ENCODE data around the gene HBZ. TPM values are rescaled to one million over a fixed set of nuclear protein-coding genes. Genes with fewer than 3 reads are reported as not detected.
"Not testable (repeated sequence)": the region's sequence is repeated elsewhere in the genome, so short reads cannot be mapped to it uniquely, and the experiment has no call there.

Gene HBZ
- total RNA-seq, 1 donor from 2014 or later = not detected

DNA sequence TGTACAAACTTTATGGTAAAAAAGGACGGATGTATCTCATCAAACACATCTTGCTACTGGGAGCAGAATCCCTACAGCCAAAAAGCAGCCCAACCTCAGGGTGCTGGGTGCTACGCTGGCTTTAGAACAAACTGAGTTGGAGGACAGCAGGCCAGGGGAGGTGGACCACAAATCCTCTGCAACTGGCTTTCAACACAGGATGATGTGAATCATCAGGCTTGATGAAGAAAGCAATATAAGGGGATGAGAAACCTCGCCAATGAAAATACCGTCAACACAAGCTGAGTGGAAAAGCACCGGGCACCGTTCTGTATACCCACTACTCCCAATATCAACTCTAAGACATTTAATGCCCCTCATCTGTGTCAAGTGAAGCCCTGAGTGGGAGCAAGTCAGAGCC lies 42.1 kb downstream of the HBZ start:
- intact Hi-C loops (cut with micrococcal nuclease) = no loop called here
- peaks cover 86% of the 10 kb centered on the region for H3K36me3 Mint-ChIP-seq (ENCODE audit: low read depth)

DNA sequence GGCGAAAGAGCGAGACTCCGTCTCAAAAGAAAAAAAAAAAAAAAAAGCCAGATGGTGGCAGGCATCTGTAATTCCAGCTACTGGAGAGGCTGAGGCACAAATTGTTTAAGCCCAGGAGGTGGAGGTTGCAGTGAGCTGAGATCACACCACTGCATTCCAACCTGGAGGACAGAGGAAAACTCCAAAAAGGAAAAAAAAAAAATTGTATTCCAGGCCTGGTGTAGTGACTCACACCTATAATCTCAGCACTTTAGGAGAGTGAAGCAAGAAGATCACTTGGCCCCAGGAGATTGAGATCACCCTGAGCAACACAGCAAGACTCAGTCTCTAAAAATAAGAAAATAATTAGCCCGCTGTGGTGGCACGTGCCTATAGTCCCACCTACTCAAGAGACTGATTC lies 47.9 kb downstream of the HBZ start:
- POLR2A ChIA-PET = no interaction called here

More for the DNA sequence above, 42.1 kb downstream of the HBZ start:
- POLR2A ChIA-PET = no interaction called here
- Mint-ChIP-seq H3K9me3 (no peaks in the 10 kb centered on the region), H3K4me1 (no peaks in the 10 kb centered on the region), H3K27me3 (no peaks in the 10 kb centered on the region), H3K27ac (no peak overlapping the region), H3K4me3 (no peak overlapping the region)
- CTCF ChIA-PET = no interaction called here
- no peak for DNase-seq
- ATAC-seq (ENCODE audit: low read depth) = no peak
- TF ChIP-seq, protein P1, sequence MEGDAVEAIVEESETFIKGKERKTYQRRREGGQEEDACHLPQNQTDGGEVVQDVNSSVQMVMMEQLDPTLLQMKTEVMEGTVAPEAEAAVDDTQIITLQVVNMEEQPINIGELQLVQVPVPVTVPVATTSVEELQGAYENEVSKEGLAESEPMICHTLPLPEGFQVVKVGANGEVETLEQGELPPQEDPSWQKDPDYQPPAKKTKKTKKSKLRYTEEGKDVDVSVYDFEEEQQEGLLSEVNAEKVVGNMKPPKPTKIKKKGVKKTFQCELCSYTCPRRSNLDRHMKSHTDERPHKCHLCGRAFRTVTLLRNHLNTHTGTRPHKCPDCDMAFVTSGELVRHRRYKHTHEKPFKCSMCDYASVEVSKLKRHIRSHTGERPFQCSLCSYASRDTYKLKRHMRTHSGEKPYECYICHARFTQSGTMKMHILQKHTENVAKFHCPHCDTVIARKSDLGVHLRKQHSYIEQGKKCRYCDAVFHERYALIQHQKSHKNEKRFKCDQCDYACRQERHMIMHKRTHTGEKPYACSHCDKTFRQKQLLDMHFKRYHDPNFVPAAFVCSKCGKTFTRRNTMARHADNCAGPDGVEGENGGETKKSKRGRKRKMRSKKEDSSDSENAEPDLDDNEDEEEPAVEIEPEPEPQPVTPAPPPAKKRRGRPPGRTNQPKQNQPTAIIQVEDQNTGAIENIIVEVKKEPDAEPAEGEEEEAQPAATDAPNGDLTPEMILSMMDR (IDR thresholded peaks at IDR 0.05) = no peak

DNA sequence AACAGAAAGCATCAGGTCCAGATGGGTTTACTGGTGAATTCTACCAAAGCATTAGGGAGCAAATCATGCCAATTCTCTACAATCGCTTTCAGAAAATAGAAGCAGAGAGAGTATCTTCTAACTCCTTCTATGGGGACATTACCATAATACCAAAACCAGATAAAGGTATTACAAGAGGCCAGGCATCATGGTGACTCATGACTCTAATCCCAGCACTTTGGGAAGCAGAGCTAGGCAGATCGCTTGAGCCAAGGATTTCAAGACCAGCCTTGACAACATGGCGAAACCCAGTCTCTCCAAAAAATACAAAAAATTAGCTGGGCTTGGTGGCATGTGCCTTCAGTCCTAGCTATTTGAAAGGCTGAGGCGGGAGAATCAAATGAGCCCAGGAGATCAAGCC lies 50.8 kb downstream of the HBZ start:
- H3K4me3 Mint-ChIP-seq = no peak overlapping the region
- H3K36me3 Mint-ChIP-seq (ENCODE audit: low read depth) = peaks cover 81% of the 10 kb centered on the region

More for the DNA sequence above, 47.9 kb downstream of the HBZ start:
- Mint-ChIP-seq H3K9me3 (no peaks in the 10 kb centered on the region), H3K36me3 (ENCODE audit: low read depth) (peaks cover 76% of the 10 kb centered on the region), H3K27me3 (no peaks in the 10 kb centered on the region), H3K4me3 (no peak overlapping the region), H3K4me1 (no peaks in the 10 kb centered on the region), H3K27ac (no peak overlapping the region)
- no peak for ATAC-seq (ENCODE audit: low read depth)
- intact Hi-C loops (cut with micrococcal nuclease) = no loop called here
- CTCF ChIA-PET = no interaction called here
- TF ChIP-seq, protein P1 (IDR thresholded peaks at IDR 0.05) = no peak
- DNase-seq = no peak

DNA sequence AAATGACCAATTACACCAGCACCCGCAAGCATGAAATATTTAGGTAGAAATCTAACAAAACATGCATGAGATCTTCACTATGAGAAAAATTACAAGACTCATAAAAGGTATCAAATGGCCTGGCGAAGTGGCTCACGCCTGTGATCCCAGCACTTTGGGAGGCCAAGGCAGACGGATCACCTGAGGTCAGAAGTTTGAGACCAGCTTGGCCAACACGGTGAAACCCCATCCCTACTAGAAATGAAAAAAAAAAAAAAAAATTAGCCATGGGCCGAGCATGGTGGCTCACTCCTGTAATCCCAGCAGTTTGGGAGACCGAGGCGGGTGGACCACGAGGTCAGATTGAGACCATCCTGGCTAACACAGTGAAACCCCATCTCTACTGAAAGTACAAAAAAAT lies 51.6 kb downstream of the HBZ start:
- H3K27me3 Mint-ChIP-seq; CTCF ChIA-PET; H3K9me3 Mint-ChIP-seq; H3K4me1 Mint-ChIP-seq; ATAC-seq (ENCODE audit: low read depth); H3K4me3 Mint-ChIP-seq; H3K27ac Mint-ChIP-seq; intact Hi-C loops (cut with micrococcal nuclease); DNase-seq; POLR2A ChIA-PET: not testable (repeated sequence)
- H3K36me3 Mint-ChIP-seq (ENCODE audit: low read depth) = peaks cover 81% of the 10 kb centered on the region

More for the DNA sequence above, 50.8 kb downstream of the HBZ start:
- Mint-ChIP-seq H3K9me3 (no peaks in the 10 kb centered on the region), H3K27me3 (no peaks in the 10 kb centered on the region), H3K4me1 (no peaks in the 10 kb centered on the region), H3K27ac (no peak overlapping the region)
- ATAC-seq (ENCODE audit: low read depth) = no peak
- ChIA-PET POLR2A (interaction anchor here (0.6 kb wide), 1 partner anchor 11 kb away, joined by 6 read pairs; no protein-coding TSS in a partner anchor), CTCF (no interaction called here)
- intact Hi-C loops (cut with micrococcal nuclease) = no loop called here
- DNase-seq = no peak
- TF ChIP-seq, protein P1 (IDR thresholded peaks at IDR 0.05) = no peak

Other genes with a start within 250 kb of the HBZ start
- 26.5 and 30.6 TPM in 2 replicates for gene POLR3K, start 99.0 kb upstream of the HBZ start, total RNA-seq
- 34.9 and 36.6 TPM in 2 replicates for gene SNRNP25, start 98.8 kb upstream of the HBZ start, total RNA-seq
- 0.67 and 1.3 TPM in 2 replicates for gene RHBDF1, start 80.0 kb upstream of the HBZ start, total RNA-seq
- gene MPG, start 74.4 kb upstream of the HBZ start, total RNA-seq = 51.7 and 53.6 TPM in 2 replicates
- 40.4 and 42.5 TPM in 2 replicates for gene NPRL3, start 14.0 kb upstream of the HBZ start, total RNA-seq
- not detected in 2 replicates for gene HBM, start 13.3 kb downstream of the HBZ start, total RNA-seq
- gene HBA2, start 20.2 kb downstream of the HBZ start, total RNA-seq = 90.7 and 104 TPM in 2 replicates
- 109 and 111 TPM in 2 replicates for gene HBA1, start 24.0 kb downstream of the HBZ start, total RNA-seq
- not detected in 2 replicates for gene HBQ1, start 27.8 kb downstream of the HBZ start, total RNA-seq
- gene LUC7L, start 76.8 kb downstream of the HBZ start, total RNA-seq = 85.0 and 100 TPM in 2 replicates
- 45.9 and 49.6 TPM in 2 replicates for gene FAM234A, start 82.2 kb downstream of the HBZ start, total RNA-seq
- gene RGS11, start 123.3 kb downstream of the HBZ start, total RNA-seq = not detected in 2 replicates
- gene ARHGDIG, start 127.9 kb downstream of the HBZ start, total RNA-seq = not detected in 2 replicates
- gene PDIA2, start 130.5 kb downstream of the HBZ start, total RNA-seq = not detected in 2 replicates
- gene AXIN1, start 200.1 kb downstream of the HBZ start, total RNA-seq = 27.9 and 30.6 TPM in 2 replicates
- 82.4 and 87.3 TPM in 2 replicates for gene MRPL28, start 217.9 kb downstream of the HBZ start, total RNA-seq
- 38.4 and 44.5 TPM in 2 replicates for gene PGAP6, start 229.3 kb downstream of the HBZ start, total RNA-seq
- gene NME4, start 244.6 kb downstream of the HBZ start, total RNA-seq = 29.9 and 32.9 TPM in 2 replicates
- gene DECR2, start 249.2 kb downstream of the HBZ start, total RNA-seq = 4.4 and 6.7 TPM in 2 replicates

All from activated B cell treated with CpG ODN at 0.5 μM for 24 hours (primary cell).